Stimulated activated CD4-positive, alpha-beta T cell treated with anti-CD3 and anti-CD28 coated beads, TNF-alpha, amount 100 ng/mL, for 24 hours (primary cell): ENCODE measurements around the gene GSTM4.
"Not testable (repeated sequence)": the region's sequence is repeated elsewhere in the genome, so short reads cannot be mapped to it uniquely, and the experiment has no call there.

Source experiments
- DNase-seq, 3 experiments: peaks; one replicate each; pipeline ENCODE4 v3.0.0-alpha.2; 2020; ENCODE audit warnings: low read depth in 3 of 3

GSTM4 gene

GRCh38 chr1:109637446-109637845 lies 18.5 kb upstream of the GSTM4 start:
- no peak for DNase-seq

GRCh38 chr1:109639063-109639840 lies 16.6 kb upstream of the GSTM4 start:
- DNase-seq: no peak

GRCh38 chr1:109639841-109640184 lies 16.1 kb upstream of the GSTM4 start:
- no peak for DNase-seq

- DNase-seq: peak; percentile 82 to 92 (median 86)
Observed at GRCh38 chr1:109640285-109640865, 15.5 kb upstream of the GSTM4 start.

- no peak for DNase-seq
Observed at GRCh38 chr1:109641078-109641740, 14.7 kb upstream of the GSTM4 start.

GRCh38 chr1:109641861-109642260 lies 14.0 kb upstream of the GSTM4 start:
- DNase-seq: no peak

GRCh38 chr1:109642626-109643025 lies 13.3 kb upstream of the GSTM4 start:
- DNase-seq: no peak

- DNase-seq: peak; percentile 72 to 86 (median 80)
Observed at GRCh38 chr1:109643385-109644230, 12.3 kb upstream of the GSTM4 start.

GRCh38 chr1:109644670-109645069 lies 11.2 kb upstream of the GSTM4 start:
- DNase-seq: no peak

- no peak for DNase-seq
Observed at GRCh38 chr1:109649491-109649914, 6.4 kb upstream of the GSTM4 start.

- DNase-seq: no peak
Observed at GRCh38 chr1:109650609-109651008, 5.3 kb upstream of the GSTM4 start.

GRCh38 chr1:109652402-109652801 lies 3.5 kb upstream of the GSTM4 start:
- no peak for DNase-seq

- DNase-seq: no peak
Observed at GRCh38 chr1:109653306-109653705, 2.6 kb upstream of the GSTM4 start.

GRCh38 chr1:109654519-109654918 lies 1.4 kb upstream of the GSTM4 start:
- DNase-seq: no peak

GRCh38 chr1:109657395-109657794 lies 1.5 kb downstream of the GSTM4 start:
- DNase-seq: no peak

- no peak for DNase-seq
Observed at GRCh38 chr1:109657970-109658369, 2.1 kb downstream of the GSTM4 start.

GRCh38 chr1:109658533-109659042 lies 2.7 kb downstream of the GSTM4 start:
- no peak for DNase-seq

- DNase-seq: no peak
Observed at GRCh38 chr1:109659145-109659544, 3.2 kb downstream of the GSTM4 start.

- no peak for DNase-seq
Observed at GRCh38 chr1:109659997-109660690, 4.2 kb downstream of the GSTM4 start.

GRCh38 chr1:109660691-109661026 lies 4.8 kb downstream of the GSTM4 start:
- DNase-seq: not testable (repeated sequence)

- DNase-seq: no peak
Observed at GRCh38 chr1:109661391-109661790, 5.5 kb downstream of the GSTM4 start.
